HG02884 (cell line): ENCODE measurements around the gene STXBP6.

Experiments used
- ATAC-seq: cut with Tn5 transposase; IDR thresholded peaks from one replicate; pipeline ENCODE4 v1.9.1; 2021; ENCODE audit warnings: mild to moderate bottlenecking, moderate library complexity; ENCODE audit not compliant: unreplicated experiment

STXBP6 gene

DNA sequence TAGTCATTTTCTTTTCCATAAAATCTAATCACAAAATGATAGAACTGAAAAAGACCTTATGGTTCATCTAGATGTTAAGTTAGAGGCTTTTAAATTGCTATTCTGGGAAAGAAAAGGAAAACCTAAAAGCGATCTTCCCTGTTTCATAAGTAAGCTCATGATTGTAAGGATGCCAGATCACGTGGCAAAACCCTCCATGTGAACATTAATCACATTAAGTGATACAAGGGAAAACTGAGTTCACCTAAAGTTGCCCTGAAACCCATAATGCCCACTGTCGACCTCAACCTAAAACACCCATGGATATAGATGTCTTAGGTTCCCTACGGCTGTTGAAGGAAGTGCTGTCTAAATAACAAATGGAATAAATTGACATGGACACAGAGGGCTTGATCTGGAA is 3.0 kb upstream of the STXBP6 start:
- no peak for ATAC-seq

DNA sequence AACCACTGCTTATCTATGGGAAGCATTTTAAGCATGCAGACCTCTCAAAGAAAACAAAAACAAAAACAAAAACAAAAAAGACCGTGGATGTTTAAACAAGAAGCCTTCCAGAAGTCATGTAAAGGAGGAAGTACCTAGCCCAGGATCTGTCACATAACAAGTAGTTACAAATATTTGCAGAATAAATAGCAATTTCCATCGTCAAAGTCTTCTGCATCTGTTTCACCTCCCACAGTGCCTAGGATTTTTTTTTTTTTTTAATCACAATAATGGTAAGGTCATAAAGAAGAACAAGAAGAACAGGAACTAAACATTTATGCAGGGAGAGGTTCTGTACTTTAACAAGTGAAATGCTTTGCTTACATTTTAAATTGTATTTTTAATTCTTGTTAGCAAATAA is 2.4 kb upstream of the STXBP6 start:
- no peak for ATAC-seq

DNA sequence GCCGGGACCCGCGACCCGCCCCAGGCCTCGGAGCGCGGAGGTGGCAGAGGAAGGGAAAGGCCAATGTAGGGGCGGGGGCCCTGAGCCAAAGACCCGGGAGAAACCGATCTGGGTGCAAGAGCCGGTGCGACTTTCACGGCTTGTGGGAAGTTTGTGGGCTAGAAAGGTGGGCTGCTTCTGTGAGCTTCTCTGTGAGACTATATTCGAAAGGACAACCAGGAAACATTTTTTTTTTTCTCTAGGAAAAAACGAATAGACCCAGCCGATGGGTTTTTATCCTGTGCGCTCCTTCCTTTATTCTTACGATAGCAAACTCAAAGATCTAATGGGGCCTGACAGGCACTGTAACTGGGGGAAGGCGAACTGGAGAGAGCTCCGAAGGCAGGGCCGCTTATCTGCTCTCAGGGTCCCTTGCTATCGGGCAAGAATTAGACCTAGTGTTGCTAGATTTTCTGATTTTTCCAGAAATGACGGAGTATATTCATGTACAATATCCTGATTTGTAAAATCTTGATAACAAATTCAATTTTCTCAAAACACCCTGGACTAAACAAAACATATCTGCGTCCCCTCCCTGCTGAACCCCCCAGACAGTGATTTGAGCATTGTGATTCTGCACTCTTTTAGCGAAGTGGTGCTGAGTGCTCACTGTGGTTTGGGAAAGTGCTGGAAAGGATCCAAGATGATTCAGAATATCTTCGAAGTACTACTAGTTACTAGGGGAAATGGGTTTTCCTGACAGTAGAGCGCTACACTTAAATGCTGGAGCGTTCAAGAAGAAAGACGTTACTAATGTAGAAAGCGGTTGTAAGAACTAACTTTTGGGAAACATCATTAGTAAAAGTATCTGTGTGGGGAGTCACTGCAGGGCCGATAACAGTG is 563 bp upstream of the STXBP6 start:
- ATAC-seq, result no peak

DNA sequence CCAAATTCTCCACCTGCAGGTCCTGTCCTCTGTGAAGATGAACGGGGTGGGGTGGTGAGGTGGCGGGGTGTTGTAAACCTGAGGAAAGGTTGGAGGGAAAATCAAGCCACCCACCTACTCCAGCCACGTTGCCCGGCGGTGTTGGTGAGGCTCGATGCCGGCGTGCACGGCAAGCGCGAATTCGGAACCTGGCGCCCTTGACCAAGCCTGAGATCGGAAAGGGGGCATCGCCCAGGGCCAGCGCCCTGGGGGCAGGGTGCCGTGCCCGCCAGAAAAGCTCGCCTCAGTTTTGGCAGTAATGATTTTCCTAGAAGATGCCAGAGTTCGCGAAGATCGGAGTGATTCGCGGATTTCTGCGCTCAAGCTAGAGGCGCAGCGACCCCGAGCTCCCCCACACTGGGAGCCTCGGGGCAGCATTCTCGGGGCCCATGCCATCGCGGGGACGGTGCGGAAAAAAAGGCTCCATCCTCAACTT is 817 bp downstream of the STXBP6 start:
- no peak for ATAC-seq

- ATAC-seq, result no peak
These were observed 1.6 kb downstream of the STXBP6 start for GRCh38 chr14:25048170-25049016.

DNA sequence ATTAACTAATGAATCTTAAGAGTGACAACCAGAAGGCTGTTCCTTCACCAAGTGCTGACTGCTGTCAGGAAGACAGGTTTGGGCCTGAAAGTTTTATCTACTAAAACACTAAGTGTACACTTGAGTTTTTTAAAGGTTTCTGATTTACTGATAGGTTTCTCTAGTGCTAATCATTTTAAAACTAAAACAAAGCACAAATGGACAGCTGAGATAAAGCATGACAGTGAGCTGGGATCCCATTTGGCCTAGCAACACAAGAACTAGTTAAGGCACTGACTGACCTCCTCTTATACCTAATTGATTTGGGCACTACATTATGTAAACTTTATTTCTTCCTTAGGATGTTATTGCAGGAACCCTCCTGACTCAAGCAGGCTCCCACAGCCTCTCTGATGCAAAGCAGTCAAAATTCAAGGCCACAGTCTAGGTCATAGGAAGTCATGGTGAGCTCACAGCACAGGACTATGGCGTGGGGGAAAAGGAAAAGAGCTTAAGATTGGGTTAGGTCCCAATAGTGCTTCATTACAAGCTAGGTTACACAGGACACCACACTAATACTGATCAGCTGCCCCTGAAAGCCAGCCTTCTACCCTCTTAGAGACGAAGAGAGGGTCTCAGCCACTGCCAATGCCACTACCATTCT is 3.5 kb downstream of the STXBP6 start:
- no peak for ATAC-seq

GRCh38 chr14:25044106-25044698 is 5.7 kb downstream of the STXBP6 start:
- ATAC-seq, result no peak

- ATAC-seq, result no peak
These were observed 7.3 kb downstream of the STXBP6 start for GRCh38 chr14:25042362-25043299.

GRCh38 chr14:25041898-25042297 is 8.0 kb downstream of the STXBP6 start:
- ATAC-seq, result no peak

- ATAC-seq, result no peak
These were observed 8.5 kb downstream of the STXBP6 start for GRCh38 chr14:25041484-25041883.

DNA sequence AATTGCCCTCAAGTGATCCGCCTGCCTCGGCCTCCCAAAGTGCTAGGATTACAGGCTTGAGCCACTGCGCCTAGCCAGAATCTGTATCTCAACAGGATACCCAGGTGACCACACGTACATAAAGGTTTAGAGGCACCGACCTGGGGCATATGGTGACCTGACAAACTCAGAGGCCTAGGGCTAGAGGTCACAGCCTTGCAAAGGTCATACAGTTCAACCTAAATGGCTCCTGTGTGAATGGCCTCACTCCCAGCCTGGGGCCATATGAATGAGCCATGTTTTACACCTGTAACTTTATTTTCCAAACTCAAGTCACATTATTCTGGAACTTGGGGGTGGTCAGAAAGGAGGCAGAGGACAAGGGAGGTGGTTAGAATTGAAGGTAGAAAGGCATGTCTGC is 10.0 kb downstream of the STXBP6 start:
- ATAC-seq, result no peak

- no peak for ATAC-seq
These were observed 11.8 kb downstream of the STXBP6 start for GRCh38 chr14:25038044-25038668.

DNA sequence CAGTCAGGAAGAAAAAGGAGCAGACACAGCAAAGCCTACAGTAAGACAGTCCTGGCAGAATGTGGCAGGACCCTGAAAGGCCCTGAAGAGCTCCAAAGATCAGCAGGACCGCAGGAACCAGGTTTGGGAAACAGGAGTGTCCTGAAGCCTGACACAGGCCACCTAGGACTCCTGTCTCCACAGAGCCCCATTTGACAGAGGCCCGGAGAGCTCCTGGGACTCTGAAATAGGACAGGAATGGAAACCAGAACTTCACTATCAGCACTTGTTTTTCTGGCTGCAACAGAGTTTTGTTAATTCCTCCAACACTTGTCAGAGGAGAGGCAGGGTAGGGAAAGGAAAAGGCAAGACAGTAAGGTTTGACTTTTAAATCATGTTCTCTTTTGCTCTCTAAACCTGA is 12.9 kb downstream of the STXBP6 start:
- ATAC-seq, result no peak

GRCh38 chr14:25034803-25035681 is 14.9 kb downstream of the STXBP6 start:
- ATAC-seq, result no peak

- ATAC-seq, result no peak
These were observed 16.6 kb downstream of the STXBP6 start for GRCh38 chr14:25033358-25033757.

- ATAC-seq, result no peak
These were observed 17.7 kb downstream of the STXBP6 start for GRCh38 chr14:25032092-25032784.

- no peak for ATAC-seq
These were observed 23.3 kb downstream of the STXBP6 start for GRCh38 chr14:25026476-25027137.
